ENCODE measurements around the gene C1QC.

Gene C1QC

DNA sequence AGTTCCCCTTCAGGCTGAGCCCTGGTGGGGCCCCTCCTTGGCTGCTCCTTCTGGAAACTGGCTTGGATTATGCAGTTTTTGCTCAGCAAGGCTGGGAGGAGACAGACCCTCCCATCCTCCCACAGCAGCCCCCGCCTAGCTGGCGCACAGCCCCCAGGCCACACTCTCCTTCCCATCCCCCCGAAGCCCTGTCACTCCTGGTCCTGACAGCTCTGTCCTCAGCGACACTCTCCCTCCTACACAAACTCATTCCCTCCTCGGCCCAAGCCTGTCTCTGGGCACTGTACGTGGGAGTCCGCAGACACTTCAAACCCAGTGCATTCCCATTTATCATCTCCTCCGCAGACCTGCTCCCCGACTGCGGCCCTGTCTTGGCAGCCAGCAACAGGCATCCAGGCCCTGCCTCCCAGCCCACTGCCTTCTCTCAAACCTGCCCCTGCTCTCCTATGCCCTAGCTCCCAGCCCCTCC, 42.2 kb downstream of the C1QC start:
- H3K9me3 ChIP-seq: no peaks in the 10 kb centered on the region
- H3K27me3 ChIP-seq: no peaks in the 10 kb centered on the region
- DNase-seq: no peak
- no peaks in the 10 kb centered on the region for H3K36me3 ChIP-seq
- no peak for TF ChIP-seq CTCF (IDR thresholded peaks at IDR 0.05; ENCODE audit: low read depth, low read length)
- H3K4me1 ChIP-seq: no peaks in the 10 kb centered on the region
- H3K4me3 ChIP-seq (ENCODE audit: low read depth, low read length): no peak overlapping the region

GRCh38 chr1:22687191-22687590, 43.8 kb downstream of the C1QC start:
- Histone ChIP-seq H3K4me1 (no peaks in the 10 kb centered on the region), H3K36me3 (no peaks in the 10 kb centered on the region), H3K9me3 (no peaks in the 10 kb centered on the region), H3K4me3 (ENCODE audit: low read depth, low read length) (no peak overlapping the region), H3K27me3 (no peaks in the 10 kb centered on the region)
- DNase-seq: no peak
- TF ChIP-seq CTCF (IDR thresholded peaks at IDR 0.05; ENCODE audit: low read depth, low read length): no peak

DNA sequence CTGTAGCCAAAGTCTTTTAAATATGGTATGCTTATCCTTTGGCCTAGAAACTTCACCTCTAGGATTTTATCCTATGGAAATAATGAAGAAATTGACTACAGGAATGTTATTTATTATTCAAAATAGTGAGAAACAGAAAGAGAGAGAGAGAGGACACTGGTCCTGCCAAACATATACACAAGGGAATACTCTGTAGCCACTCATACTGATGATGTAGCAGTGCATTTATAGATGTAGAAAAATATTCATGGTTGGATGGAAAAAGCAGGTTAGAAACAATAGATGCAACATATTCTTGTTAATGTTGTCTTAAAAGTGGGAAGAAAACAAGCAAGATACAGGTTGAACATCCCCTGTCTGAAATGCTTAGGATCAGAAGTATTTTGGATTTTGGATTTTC, 45.0 kb downstream of the C1QC start:
- H3K27me3 ChIP-seq: no peaks in the 10 kb centered on the region
- no peak for DNase-seq
- no peaks in the 10 kb centered on the region for H3K9me3 ChIP-seq
- H3K36me3 ChIP-seq: no peaks in the 10 kb centered on the region
- H3K4me1 ChIP-seq: no peaks in the 10 kb centered on the region
- no peak for TF ChIP-seq CTCF (IDR thresholded peaks at IDR 0.05; ENCODE audit: low read depth, low read length)
- no peak overlapping the region for H3K4me3 ChIP-seq (ENCODE audit: low read depth, low read length)

DNA sequence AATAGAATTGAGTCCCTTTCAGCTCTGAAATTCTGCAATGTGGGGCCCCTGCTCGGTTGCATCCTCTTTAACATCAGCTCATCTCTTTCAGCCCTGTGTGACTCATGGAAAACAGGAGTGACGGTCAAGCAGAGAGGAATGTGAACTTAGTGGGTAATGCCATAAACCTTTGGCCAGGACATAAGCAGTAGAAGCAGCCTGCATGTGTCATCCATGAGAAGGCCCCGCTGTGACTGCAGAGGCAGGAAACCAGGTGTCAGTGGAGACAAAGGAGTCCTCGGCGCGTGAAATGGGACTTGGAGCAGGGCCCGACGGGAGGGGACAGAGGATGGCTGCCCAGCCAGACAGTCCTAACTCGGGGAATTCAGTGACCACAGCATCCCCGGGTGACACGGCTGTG, 46.1 kb downstream of the C1QC start:
- H3K4me1 ChIP-seq: no peaks in the 10 kb centered on the region
- H3K36me3 ChIP-seq: no peaks in the 10 kb centered on the region
- no peaks in the 10 kb centered on the region for H3K9me3 ChIP-seq
- H3K4me3 ChIP-seq (ENCODE audit: low read depth, low read length): no peak overlapping the region
- no peak for DNase-seq
- no peak for TF ChIP-seq CTCF (IDR thresholded peaks at IDR 0.05; ENCODE audit: low read depth, low read length)
- H3K27me3 ChIP-seq: no peaks in the 10 kb centered on the region

GRCh38 chr1:22691031-22691753, 47.8 kb downstream of the C1QC start:
- Histone ChIP-seq H3K27me3 (no peaks in the 10 kb centered on the region), H3K4me1 (no peaks in the 10 kb centered on the region), H3K36me3 (no peaks in the 10 kb centered on the region), H3K4me3 (ENCODE audit: low read depth, low read length) (no peak overlapping the region), H3K9me3 (no peaks in the 10 kb centered on the region)
- no peak for TF ChIP-seq CTCF (IDR thresholded peaks at IDR 0.05; ENCODE audit: low read depth, low read length)
- DNase-seq: no peak

- Histone ChIP-seq H3K4me1 (no peaks in the 10 kb centered on the region), H3K36me3 (no peaks in the 10 kb centered on the region), H3K27me3 (no peaks in the 10 kb centered on the region), H3K9me3 (no peaks in the 10 kb centered on the region), H3K4me3 (ENCODE audit: low read depth, low read length) (no peak overlapping the region)
- no peak for DNase-seq
- no peak for TF ChIP-seq CTCF (IDR thresholded peaks at IDR 0.05; ENCODE audit: low read depth, low read length)
Measured at GRCh38 chr1:22694172-22694571, 50.7 kb downstream of the C1QC start.
